ENCODE measurements around the gene NUDT14.

Gene NUDT14

DNA sequence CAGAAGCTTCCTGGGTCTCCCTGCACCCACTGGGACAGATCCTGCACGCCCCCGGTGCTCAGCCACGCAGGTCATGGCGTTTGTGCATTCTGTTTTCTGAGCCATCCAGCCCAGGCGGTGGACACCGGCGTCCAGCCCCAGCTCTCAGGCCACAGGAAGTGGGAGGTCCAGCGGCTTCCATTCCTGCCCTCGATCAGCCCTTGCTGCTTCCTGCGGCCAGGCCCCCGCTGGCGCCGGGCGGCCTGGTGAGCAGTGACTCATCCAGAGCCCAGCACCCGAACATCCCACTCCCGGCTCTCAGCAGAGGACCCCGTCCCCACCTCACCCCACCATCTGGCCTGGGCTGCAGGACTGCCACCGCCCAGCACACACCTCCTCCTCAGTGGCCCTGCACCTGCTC, 18.0 kb upstream of the NUDT14 start:
- FAIRE-seq, result no peak

DNA sequence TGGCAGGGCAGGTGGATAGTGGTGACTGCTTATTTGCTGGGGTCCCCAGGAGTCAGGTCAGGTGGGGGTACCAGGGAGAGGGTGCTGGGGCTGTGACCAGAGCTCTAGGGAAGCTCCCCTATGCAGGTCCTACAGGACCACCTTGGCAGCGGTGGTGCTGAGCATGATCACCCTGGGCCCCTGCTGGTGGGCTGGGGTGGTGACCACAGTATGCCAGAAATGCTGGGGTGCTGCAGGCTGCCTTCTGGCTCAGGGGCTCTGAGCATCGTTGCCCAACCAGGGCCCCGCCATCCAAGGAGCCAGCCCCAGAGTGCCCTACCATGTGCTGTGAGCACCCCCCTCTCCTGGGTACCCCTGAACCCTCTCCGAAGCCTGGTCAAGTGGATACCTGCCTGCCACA, 17.5 kb upstream of the NUDT14 start:
- DNase-seq (ENCODE audit: low spot score) (no peak), FAIRE-seq (no peak)

More for the DNA sequence above, 18.0 kb upstream of the NUDT14 start:
- no peak for DNase-seq (ENCODE audit: low spot score)

DNA sequence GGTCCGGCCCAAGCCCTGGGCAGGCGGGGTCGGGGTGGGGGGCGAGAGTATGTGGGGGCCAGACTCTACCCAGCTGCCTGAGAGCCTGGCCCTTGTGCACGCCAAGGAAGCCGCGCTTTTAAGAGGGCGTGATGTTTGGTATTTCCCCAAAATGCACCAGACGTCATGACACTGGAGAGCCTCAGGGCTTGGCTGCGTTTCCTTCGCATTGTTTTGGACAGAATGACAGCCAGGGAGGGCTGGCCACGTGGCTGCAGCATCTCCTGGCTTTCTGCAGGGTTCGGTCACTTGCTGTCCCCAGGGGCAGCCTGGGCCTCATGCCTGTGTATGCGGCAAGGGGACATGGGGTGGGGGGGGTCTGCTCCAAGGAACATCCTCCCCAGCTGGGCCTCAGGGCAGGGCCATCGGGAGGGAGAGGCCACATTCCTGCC, 16.1 kb upstream of the NUDT14 start:
- FAIRE-seq, result no peak
- no peak for DNase-seq (ENCODE audit: low spot score)

DNA sequence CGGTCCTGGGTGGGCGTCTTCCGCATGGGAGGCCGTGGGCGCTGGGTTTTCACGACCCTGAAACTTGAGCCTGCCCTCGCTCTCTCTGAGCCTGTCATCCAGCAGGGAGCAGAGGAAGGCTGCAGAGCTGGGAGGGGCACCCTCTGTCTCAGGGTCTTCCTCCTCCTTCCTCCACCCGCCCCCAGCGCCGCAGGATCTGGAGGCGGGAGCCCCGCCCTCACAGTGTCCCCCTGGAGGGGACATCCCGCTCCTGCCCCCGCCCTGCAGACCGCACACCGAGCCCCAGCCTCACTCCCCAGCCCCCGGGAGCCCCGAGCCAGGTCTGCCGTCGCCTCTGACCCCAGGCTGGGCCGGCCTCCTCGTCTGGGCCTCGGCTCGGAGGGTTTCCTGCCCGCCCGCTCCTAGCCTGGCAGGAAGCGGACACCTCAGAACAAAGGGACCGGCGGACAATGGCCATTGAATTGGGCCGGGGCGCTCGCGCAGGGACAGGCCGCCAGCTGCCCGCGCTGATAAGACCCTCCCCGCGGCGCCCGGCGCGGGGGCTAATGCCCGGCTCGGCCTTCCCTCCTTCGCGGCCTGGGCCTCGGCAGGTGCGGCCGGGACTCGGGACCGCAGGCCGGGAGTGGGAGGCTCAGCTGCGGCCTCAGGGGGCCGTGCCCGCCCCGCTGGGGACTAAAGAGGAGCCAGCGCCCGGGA, 15.3 kb upstream of the NUDT14 start:
- DNase-seq (ENCODE audit: low spot score), result no peak
- no peak for FAIRE-seq

DNA sequence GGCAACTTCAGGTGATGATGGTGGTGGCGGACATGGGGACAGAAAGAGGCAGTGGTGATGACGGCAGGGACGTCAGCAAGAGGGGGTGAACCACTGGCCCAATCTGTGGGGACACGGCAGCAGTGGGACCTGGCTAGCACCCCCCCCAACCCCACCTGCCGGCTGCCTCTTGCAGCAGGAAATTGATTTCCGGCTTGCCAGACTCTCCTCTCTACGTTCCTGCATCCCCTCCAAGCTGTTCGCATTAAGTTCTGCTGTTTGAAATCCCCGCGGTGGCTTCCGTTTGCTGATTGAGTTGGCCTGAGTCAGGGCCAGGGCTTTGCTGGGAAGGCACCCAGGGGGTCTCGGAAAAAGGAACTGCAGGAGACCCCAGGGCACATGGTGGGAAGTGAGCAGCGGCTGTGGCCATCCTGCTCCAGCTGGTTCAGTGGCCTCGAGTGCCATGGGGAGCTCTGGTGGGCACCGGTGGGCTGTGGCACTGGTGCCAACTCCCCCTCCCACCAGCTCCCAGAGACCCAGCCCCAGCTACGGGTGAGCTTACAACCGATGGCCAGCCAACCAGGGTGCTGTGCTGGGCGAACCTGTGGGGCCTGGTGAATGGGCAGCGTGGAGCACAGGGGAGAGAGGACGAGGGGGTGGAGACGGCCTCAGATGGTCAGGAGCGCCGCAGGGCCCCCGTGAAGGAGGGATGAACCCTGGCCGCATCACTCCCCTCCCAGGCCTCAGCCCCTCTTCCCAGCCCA, 14.6 kb upstream of the NUDT14 start:
- no peak for FAIRE-seq
- DNase-seq (ENCODE audit: low spot score), result no peak

DNA sequence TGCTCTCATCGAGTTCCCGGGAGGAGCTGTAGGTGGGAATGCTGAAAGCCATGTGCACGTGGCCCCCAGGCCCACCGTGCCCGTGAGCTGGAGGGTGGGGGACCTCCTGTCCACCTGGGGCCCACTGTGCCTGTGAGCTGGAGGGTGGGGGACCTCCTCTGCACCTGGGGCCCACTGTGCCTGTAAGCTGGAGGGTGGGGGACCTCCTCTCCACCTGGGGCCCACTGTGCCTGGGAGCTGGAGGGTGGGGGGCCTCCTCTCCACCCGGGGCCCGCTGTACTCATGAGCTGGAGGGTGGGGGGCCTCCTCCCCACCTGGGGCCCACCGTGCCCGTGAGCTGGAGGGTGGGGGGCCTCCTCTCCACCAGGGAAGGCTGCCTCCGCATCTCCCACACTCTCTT, 13.9 kb upstream of the NUDT14 start:
- FAIRE-seq, result no peak
- DNase-seq (ENCODE audit: low spot score), result no peak

DNA sequence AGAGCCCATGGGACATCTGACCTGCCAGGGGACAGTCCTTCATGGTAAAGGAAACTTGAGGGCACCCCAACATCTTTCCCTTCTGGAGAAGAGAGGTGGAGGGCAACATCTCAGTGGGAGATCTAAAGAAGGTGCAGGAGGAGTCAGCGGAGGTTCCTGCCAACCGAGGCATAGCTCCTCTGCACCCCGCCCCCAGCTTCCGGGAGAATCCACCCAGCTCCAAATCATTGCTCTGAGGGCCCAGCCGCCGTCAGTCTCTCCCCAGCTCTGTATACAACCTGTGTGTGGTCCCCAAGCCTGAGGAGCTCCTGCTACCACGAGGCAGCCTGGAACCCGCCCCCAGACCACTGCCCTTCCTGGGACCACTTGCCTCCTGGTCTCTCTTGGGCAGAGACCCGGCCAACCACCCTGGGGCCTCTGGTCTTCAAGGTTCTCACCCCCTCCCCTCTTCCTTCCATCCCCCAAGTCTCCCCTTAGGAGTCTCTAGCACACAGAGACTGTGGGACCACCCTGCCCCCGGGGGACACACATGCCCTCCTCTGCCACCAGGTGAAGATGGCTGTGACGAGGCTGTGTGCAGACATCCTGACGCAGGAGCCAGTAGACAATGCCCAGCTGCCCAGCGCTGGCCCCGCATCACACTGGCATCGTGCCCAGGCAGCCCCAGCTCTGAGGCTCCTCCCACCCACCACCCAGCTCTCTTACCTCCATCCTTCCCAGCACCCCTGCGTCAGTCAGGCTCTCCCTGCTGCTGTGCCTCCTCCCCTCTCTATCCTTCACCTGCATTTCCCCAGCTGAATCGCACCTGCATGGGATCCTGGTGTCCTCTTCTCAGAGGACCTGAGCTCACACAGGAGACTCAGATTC, 13.0 kb upstream of the NUDT14 start:
- FAIRE-seq (no peak), DNase-seq (ENCODE audit: low spot score) (no peak)

DNA sequence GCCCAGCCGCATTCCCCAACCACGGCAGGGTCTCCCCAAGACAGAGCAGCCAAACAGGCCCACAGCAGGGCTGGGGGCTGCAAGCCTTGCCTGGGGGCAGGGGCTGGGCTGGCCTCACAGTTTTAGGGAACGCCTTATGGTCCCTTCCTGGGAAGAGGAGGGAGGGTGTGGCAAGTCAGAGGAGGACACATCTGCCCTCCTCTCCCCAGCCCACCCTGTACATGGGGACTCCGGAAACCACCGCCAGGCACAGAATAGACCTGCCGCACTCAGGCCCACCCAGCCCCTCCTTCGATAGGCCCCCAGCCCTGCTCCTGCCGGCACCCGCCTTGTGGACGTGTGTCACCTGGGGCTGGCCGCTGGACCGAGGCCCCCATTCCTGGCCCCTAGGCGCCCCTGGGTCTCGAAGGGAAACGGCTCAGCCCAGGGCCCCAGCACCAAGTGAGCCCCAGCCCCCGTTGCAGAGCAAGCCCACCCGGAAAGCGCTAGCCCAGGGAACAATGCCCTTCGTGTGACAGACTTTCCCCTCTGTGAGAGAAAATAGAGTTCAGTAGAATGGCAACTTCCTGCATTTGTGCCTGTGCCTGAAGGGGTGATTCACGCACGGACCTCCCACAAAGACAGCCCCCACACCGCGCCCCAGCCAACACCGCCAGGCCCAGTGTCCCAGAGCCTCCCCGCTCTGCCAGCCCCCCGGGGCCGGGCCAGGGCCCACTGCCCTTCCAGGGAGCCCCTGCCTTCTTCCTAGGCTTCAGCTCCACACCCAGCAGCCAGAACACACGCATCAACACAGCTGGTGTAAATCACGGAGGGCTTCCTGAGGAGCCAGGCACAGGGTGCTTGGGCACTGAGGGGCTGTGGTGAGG, 12.0 kb upstream of the NUDT14 start:
- no peak for DNase-seq (ENCODE audit: low spot score)
- no peak for FAIRE-seq

DNA sequence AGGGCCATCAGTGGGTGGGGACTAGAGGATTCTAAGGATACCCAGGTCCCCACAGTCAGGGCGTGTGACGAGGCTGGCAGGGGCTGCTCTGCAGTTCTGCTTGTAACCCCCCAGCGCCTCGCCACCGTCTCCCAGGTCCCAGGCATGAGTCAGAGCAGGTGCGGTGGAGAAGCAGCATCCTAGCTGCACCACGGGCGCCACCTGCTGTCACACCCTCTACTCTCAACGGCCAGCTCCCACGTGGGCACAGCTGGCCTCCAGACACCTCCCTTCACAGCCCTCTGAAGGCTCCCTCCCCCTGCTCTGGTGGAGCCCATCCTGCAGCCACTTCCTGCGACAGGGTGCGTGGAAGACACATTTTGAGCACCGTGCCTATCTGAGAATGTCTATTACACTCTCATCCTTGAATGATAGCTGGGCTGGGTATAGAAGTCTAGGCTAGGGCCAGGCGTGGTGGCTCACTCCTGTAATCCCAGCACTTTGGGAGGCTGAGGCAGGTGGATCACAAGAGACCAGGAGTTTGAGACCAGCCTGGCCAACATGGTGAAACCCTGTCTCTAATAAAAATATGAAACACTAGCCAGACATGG, 6.9 kb upstream of the NUDT14 start:
- DNase-seq (ENCODE audit: low spot score) (no peak), FAIRE-seq (no peak)

DNA sequence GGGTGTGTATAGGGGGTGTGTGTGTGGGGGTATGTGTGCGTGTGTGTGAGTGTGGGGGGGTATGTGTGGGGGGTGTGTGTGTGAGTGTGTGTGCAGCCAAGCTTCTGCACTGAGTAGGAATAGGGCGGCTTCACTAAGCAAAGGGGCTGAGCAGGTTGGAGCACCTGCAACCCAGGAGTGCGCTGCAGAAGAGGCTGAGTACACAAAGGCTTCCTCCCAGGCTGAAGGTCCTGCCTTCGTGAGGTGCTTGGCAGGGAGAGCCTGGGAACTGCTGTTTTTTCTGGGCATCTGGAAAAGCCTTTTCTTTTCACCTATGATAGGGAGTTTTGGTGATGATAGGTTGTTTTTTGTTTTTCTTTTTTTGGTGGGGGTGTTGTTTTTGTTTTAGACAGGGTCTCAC, 6.0 kb upstream of the NUDT14 start:
- DNase-seq (ENCODE audit: low spot score), result no peak
- no peak for FAIRE-seq

DNA sequence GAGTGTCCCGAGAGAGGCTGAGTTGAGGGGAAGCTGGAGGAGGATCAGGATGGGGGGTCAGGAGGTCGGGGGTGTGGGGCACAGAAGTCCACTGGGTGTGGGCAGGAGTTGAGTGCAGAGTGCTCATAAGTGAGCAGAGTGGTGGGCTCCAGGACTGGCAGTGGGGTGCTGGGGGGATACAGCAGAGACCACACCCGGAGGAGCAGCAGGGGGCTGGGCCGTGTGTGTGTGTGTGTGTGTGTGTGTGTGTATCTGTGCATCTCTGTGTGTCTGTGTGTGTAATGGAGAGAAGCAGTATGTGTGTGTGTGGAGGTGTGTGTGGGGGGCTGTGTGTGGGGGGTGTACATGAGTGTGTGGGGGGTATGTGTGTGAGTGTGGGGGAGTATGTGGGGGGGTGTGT, 4.9 kb upstream of the NUDT14 start:
- DNase-seq (ENCODE audit: low spot score) (no peak), FAIRE-seq (no peak)

DNA sequence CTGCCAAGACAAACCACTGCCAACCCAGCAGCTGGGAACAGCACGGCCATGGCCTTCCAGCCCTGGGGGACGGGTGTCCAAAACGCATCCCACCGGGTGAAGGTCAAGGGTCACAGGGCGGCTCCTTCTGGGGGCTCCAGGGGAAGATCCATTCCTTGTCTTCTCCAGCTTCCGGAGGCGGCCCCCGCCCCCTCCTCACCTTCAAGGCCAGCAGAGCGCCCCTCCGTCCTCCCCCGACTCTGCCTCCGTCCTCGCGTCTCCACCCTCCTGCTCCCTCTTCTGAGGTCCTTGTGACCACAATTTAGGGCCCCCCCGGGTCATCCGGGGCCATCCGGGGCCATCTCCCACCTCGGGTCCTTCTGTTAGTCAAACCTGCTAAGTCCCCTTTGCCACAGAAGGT, 3.9 kb upstream of the NUDT14 start:
- DNase-seq (ENCODE audit: low spot score), result no peak
- FAIRE-seq, result no peak

DNA sequence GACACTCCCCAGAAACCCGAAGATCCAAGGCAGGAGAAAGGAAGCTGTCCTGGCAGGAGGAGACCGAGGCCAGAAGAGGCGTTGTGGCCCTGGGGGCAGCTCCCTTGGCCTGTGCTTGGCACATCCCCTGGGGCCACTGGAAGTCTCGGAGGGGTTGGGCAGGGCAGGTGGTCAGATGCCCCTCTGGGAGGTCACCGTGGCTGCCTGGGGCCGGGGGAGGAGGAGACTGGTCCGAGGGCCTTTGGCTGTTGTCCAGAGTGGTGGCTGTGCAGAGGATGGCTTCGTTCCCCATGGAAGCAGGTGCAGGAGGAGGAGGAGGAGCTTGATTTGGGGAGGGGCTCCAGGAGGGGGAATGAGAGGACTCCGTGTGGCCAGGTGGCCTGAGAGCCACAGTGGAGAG, 3.3 kb upstream of the NUDT14 start:
- FAIRE-seq, result no peak
- DNase-seq (ENCODE audit: low spot score), result no peak

DNA sequence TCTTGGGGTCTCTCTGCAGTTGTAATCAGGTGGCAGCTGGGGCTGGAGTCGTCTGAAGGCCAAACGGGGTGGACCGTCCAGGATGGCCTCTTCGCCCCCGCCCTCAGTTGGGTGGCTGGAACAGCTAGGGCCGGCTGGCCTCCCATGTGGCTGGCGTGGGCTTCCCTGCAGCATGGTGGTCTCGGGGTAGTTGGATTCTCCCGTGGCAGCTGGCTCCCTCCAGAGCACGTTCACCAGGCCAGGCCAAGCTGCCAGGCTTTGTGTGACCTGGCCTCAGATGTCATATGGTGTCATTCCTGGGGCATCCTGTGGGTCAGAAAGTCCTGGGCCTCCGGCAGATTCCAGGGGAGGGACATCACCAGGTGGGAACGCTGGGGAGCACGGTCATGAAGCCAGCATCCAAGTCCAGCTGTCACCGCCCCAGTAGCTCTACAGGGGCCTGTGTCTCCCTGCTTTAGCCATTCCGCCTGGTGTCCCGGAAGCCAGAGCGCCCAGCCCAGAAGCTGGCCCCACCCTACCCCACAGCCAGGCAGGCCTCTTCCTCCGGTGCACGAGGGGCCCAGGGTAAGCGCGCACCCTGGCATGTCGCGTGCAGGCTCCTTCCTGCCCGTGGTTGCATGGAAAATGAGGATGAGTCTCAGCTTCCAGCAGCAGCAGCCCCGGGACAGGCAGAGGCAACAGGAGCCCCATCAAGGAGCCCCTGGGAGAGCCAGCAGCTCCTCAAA, 1.3 kb upstream of the NUDT14 start:
- no peak for FAIRE-seq
- no peak for DNase-seq (ENCODE audit: low spot score)

DNA sequence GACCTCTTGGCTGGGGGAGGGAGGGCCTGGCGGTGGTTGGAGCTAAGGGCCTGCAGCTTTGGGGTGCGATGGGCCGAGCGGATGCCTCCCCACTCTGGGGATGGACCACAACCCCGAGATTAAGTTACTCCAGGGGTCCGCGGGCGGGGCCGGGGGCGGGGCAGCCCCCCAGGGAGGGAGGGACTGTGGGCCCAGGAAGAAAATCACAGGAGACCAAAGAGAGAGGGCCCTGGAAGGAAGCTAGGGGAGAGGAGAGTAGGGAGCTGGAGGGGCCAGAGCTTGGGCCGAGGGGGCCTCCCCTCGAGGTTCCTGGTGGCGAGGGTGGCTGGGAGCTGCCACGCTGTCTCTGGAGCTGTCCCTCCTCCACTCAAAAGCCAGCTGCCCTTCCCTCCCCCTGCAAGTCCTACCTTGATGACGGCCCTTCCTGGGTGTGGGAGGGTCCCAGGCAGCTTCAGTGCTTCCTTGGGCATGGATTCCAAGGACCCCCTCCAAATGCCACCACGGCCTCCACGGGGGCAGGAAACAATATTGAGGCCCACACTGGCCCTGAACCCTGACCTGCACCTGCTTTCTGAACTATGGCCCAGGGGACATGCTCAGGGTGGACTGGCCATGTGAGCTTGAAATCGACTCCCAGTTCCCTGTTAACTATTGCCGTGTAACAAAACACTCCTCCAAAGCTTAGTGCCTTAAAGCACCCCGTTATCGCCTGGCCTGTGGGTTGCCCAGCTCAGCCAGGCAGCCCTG, 610 bp upstream of the NUDT14 start:
- FAIRE-seq (no peak), DNase-seq (ENCODE audit: low spot score) (no peak)

DNA sequence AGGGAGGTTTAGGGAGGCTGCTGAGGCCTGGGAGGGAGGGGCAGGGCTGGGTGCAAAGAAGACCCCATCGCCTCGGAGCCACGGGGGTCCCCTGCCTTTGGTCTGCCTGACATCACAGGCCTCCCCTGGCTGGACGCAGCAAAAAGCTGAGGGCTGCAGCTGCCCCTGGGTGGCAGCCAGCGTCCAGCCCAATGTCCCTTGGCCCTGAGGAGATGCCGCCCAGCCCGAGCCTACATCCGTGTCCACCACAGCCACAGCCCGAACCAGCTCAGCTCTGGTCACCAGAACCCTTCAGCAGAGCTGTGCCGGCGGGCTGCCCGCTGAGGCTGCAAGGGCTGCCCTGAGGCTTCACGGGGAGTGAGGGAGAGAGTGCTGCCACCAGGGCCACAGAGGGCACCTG, 1.9 kb downstream of the NUDT14 start:
- DNase-seq (ENCODE audit: low spot score), result no peak
- no peak for FAIRE-seq

DNA sequence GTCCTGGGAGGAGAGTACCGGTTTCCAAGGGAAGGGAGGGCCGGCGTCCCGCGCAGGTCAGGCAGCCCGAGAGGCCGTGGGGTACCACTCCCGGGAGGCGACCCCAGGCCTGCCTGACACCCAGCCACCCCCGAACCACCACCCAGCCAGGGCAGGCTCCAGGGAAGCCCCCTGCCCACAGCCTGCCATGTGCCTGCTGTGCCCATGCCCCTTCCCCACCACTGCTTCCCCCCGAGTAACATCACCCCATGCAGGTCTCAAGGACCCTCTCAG, 2.3 kb downstream of the NUDT14 start:
- FAIRE-seq, result no peak
- no peak for DNase-seq (ENCODE audit: low spot score)

DNA sequence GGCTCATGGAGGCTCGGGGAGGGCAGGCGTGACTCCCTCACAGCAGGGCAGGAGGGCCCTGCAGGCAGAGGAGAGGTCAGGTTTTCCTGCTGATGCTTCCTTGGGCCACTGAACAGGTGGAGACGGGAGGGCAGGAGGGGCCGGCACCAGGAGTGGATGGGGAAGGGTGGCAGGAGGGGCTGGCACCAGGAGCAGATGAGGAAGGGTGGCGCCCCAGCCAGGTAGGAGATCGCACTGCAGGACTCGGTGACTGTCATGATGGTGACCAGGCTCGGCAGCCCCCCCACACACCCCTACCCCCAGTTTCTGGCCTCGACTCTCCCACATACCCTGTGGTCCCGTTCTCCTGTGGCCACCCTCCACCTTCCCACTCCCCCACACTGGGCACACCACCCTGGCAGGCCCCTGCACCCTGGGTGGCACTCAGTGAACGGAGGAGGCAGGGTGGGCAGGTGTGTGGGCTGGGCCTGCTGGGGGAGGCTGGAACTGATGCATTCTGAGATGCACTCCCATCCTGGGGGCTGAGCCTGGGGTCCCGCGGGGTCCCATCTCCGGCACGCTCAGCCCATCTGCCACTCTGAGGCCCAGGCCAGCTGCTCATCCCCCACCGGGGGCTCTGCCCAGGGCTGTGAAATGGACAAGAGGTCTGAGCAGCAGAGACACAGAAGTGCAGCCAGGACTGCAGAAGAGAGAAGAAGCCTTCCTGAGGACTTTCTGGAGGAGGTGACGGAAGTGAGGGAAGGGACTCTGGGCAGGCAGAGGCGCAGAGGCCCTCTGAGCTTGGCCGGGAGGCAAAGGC, 2.8 kb downstream of the NUDT14 start:
- no peak for DNase-seq (ENCODE audit: low spot score)
- FAIRE-seq, result no peak

DNA sequence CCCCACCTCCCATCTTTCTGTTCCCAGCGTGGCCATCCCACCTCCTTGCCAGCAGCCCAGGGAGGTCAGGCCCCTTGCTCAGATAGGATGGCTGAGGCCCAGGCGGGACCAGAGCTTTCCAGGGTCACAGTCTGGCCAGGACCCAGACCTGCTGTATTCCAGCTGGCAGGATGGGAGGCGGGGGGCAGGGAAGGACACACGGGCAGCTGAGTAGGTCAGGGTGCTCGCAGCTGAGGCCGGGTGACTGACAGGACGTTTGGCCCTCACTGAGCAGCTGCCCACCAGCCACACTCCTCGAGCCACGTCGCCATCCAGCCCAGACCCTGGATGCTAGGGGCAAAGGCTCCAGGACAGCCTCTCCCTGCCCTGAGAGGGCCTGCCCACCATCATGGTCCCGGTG, 4.0 kb downstream of the NUDT14 start:
- DNase-seq (ENCODE audit: low spot score) (no peak), FAIRE-seq (no peak)

Measured in urothelium cell line (cell line).